A549 (cell line): ENCODE data around the gene PCDHGA11.

ENCODE experiments used
- EP300 ChIP-seq, 2 experiments: fragments of >200 bp; sonication (Bioruptor Twin); formaldehyde crosslinking; IDR thresholded peaks; 2 replicates in 1 of 2; 3 replicates in 1 of 2; pipeline ENCODE4 v1.6.1; 2016 to 2017
- ESRRA ChIP-seq: fragments of 150-350 bp; IDR thresholded peaks from 2 replicates; pipeline ENCODE4 v1.6.1; 2014; ENCODE audit warnings: mild to moderate bottlenecking, low read length, borderline replicate concordance
- FOSL2 ChIP-seq, 2 experiments: fragments of 450-650 bp in 1 of 2; fragments of >200 bp in 1 of 2; sonication (Bioruptor Twin) in 1 of 2; formaldehyde crosslinking; IDR thresholded peaks; 2 replicates each; pipeline versions ENCODE4 v1.5.0 to v1.6.1; 2016 to 2020; ENCODE audit warnings: mild to moderate bottlenecking in 1 of 2, moderate library complexity in 1 of 2
- PBX3 ChIP-seq: IDR thresholded peaks from 2 replicates; pipeline ENCODE4 v1.6.1; 2012
- SREBF2 ChIP-seq: fragments of 450-650 bp; IDR thresholded peaks from 2 replicates; pipeline ENCODE4 v1.6.1; 2014; ENCODE audit warnings: mild to moderate bottlenecking, moderate library complexity
- TF ChIP-seq, protein P1 (sequence below): fragments of >200 bp; sonication (Bioruptor Twin); formaldehyde crosslinking; IDR thresholded peaks from 3 replicates; pipeline ENCODE4 v1.5.1; 2016

DNA sequence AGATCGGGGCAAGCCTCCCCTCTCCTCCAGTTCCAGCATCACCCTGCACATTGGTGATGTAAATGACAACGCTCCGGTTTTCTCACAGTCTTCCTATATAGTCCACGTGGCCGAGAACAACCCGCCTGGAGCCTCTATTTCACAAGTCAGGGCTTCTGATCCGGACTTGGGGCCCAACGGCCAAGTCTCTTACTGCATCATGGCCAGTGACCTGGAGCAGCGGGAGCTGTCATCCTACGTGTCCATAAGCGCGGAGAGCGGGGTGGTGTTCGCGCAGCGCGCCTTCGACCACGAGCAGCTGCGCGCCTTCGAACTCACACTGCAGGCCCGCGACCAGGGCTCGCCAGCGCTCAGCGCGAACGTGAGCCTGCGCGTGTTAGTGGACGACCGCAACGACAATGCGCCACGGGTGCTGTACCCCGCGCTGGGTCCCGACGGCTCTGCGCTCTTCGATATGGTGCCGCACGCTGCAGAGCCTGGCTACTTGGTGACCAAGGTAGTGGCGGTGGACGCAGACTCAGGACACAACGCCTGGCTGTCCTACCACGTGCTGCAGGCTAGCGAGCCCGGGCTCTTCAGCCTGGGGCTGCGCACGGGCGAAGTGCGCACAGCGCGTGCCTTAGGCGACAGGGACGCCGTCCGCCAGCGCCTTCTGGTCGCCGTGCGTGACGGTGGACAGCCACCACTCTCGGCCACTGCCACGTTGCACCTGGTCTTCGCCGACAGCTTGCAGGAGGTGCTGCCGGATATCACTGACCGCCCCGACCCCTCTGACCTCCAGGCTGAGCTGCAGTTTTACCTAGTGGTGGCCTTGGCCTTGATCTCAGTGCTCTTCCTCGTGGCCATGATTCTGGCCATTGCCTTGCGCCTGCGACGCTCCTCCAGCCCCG is 31.5 kb upstream of the PCDHGA11 start:
- TF ChIP-seq, protein P1, sequence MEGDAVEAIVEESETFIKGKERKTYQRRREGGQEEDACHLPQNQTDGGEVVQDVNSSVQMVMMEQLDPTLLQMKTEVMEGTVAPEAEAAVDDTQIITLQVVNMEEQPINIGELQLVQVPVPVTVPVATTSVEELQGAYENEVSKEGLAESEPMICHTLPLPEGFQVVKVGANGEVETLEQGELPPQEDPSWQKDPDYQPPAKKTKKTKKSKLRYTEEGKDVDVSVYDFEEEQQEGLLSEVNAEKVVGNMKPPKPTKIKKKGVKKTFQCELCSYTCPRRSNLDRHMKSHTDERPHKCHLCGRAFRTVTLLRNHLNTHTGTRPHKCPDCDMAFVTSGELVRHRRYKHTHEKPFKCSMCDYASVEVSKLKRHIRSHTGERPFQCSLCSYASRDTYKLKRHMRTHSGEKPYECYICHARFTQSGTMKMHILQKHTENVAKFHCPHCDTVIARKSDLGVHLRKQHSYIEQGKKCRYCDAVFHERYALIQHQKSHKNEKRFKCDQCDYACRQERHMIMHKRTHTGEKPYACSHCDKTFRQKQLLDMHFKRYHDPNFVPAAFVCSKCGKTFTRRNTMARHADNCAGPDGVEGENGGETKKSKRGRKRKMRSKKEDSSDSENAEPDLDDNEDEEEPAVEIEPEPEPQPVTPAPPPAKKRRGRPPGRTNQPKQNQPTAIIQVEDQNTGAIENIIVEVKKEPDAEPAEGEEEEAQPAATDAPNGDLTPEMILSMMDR: no peak
- TF ChIP-seq ESRRA: no peak
- no peak for TF ChIP-seq PBX3
- TF ChIP-seq SREBF2: no peak
- no peak for TF ChIP-seq EP300 (IDR thresholded peaks at IDR 0.05)
- TF ChIP-seq FOSL2 (IDR thresholded peaks at IDR 0.05): no peak
- no peak for TF ChIP-seq FOSL2 (CRISPR knock-in tag; IDR thresholded peaks at IDR 0.05)
